Epithelial cell of esophagus (primary cell): Measurements from ENCODE around the gene SCG3.

ENCODE experiments used
- DNase-seq: peaks from one replicate; pipeline ENCODE4 v3.0.0; 2010; ENCODE audit warnings: low read depth
- H3K4me3 ChIP-seq: 2 replicates; pipeline ENCODE4 v1.5.1; 2011; ENCODE audit warnings: mild to moderate bottlenecking, low read length, control low read depth
- CTCF ChIP-seq: IDR thresholded peaks from 2 replicates; pipeline ENCODE4 v1.5.1; 2011; ENCODE audit warnings: low read depth, mild to moderate bottlenecking, low read length, control low read depth, inconsistent platforms; ENCODE audit not compliant: insufficient read depth; ENCODE audit errors: missing control alignments

SCG3 gene

GRCh38 chr15:51750792-51751696, 69.7 kb downstream of the SCG3 start, which contains the start of gene TMOD2:
Gene TMOD2, plus strand, starts transcription at chr15:51751597. Its CDS starts 14,845 bp downstream, at chr15:51766442.
- peak; percentile 67 for DNase-seq
- no peak for TF ChIP-seq CTCF
- peak within 1 kb of the TSS; percentile 56 for H3K4me3 ChIP-seq

- peak; percentile 60 for DNase-seq
- TF ChIP-seq CTCF, result no peak
- H3K4me3 ChIP-seq, result peak overlapping the region; percentile 56
Measured at GRCh38 chr15:51751697-51752683, 70.7 kb downstream of the SCG3 start.

GRCh38 chr15:51752888-51753287, 71.6 kb downstream of the SCG3 start:
- DNase-seq, result no peak
- H3K4me3 ChIP-seq, result no peak overlapping the region
- no peak for TF ChIP-seq CTCF

GRCh38 chr15:51754267-51754666, 73.0 kb downstream of the SCG3 start:
- TF ChIP-seq CTCF, result no peak
- no peak overlapping the region for H3K4me3 ChIP-seq
- DNase-seq, result no peak

- no peak overlapping the region for H3K4me3 ChIP-seq
- DNase-seq, result no peak
- TF ChIP-seq CTCF, result no peak
Measured at GRCh38 chr15:51755790-51756189, 74.5 kb downstream of the SCG3 start.

GRCh38 chr15:51756482-51756881, 75.2 kb downstream of the SCG3 start:
- H3K4me3 ChIP-seq, result no peak overlapping the region
- TF ChIP-seq CTCF, result no peak
- DNase-seq, result no peak
